Measurements from ENCODE around the gene ACTRT2. TPM values are rescaled to one million over a fixed set of nuclear protein-coding genes. Genes with fewer than 3 reads are reported as not detected.

Gene ACTRT2
- polyA plus RNA-seq, 1 donor, result not detected

DNA sequence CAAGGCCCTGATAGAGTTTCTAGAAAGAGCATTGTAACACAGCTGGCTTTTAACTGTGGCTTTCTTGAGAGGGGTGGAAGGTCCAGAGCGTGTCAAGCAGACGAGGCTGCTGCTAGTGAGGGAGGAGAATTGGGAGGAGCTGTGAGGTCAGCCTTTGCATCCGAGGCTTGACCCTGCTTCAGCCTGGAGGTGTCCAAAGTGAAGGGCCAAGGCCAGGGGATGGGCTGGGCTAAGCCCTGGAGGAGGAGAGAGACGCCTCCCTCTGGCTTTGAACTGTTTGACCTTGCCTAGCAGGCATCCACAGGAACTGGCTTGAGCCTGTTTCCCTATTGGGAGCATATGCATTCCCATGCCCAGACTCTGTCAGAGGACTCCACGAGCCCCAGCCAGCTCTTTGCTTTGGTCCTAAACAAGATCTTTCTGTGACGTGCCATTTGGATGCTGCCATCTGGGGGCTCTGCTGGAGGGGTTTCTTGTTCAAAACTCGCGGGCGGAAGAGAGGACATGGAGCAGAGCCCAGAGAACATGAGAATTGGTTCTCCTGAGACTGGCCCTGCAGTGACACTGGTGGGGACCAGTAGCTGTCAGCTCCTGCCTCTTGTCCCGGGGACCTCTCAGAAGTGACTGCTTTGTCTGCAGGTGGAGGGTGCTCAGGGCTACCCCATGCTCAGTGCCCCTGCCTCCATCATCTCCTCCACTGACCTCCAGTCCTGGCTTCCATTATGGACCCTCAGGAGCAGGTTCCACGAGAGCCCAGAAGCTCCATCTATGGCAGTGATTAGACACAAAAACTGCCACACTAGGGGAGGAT lies 5.5 kb downstream of the ACTRT2 start:
- Histone ChIP-seq H3K27me3 (ENCODE audit: control insufficient read depth, insufficient read depth, low read length) (peaks cover 37% of the 10 kb centered on the region), H3K27ac (ENCODE audit: low read length) (no peak overlapping the region), H3K36me3 (ENCODE audit: control insufficient read depth, insufficient read depth, low read length) (no peaks in the 10 kb centered on the region), H3K4me3 (ENCODE audit: low read length) (no peak overlapping the region), H3K4me1 (ENCODE audit: control insufficient read depth, insufficient read depth, low read length) (no peaks in the 10 kb centered on the region), H3K9me3 (ENCODE audit: control insufficient read depth, low read depth, low read length) (peaks cover 5% of the 10 kb centered on the region)
- WGBS (ENCODE audit: insufficient coverage, low lambda C conversion rate), result no CpG with 5 or more reads among the region's 11 CpGs
- DNase-seq, result no peak

DNA sequence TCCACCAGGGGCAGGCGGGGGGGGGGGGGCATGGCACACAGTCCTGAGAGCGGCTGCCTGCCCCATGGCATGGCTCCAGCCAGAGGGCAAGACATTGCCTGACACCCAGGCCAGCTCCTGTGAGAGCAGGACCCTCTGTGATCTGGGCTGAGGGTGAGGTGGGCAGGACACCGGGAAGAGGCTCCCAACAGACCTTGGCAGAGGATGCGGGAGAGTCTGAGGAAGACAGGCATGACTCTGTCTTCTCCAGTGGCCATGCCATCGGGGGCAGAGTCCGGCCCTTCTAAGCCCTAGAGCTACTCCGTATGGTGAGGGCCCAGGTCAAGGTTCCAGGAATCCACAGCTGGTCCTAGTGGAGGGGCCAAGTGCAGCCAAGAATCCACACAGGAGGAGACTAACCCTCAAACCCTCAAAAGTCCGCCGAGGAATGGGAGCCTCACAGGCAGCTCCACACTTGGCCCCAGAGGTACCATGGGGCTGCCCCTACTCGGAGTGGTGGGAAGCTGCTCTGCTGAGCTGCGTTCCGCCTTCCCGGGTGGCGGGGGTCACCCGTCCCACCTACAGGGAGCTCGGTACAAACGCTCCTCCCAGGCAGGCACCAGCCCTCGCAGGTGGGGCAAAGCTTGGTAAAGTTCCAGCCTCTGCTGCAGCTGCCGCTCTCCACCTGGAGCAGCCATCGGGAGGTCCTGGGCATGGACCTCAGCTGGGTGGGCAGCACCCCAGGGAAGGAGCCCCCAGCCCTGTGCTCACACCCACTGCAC lies 6.5 kb downstream of the ACTRT2 start:
- Histone ChIP-seq H3K36me3 (ENCODE audit: control insufficient read depth, insufficient read depth, low read length) (no peaks in the 10 kb centered on the region), H3K4me3 (ENCODE audit: low read length) (no peak overlapping the region), H3K4me1 (ENCODE audit: control insufficient read depth, insufficient read depth, low read length) (no peaks in the 10 kb centered on the region), H3K9me3 (ENCODE audit: control insufficient read depth, low read depth, low read length) (no peaks in the 10 kb centered on the region), H3K27ac (ENCODE audit: low read length) (no peak overlapping the region), H3K27me3 (ENCODE audit: control insufficient read depth, insufficient read depth, low read length) (peaks cover 37% of the 10 kb centered on the region)
- no peak for DNase-seq
- WGBS (ENCODE audit: insufficient coverage, low lambda C conversion rate), result no CpG with 5 or more reads among the region's 20 CpGs

DNA sequence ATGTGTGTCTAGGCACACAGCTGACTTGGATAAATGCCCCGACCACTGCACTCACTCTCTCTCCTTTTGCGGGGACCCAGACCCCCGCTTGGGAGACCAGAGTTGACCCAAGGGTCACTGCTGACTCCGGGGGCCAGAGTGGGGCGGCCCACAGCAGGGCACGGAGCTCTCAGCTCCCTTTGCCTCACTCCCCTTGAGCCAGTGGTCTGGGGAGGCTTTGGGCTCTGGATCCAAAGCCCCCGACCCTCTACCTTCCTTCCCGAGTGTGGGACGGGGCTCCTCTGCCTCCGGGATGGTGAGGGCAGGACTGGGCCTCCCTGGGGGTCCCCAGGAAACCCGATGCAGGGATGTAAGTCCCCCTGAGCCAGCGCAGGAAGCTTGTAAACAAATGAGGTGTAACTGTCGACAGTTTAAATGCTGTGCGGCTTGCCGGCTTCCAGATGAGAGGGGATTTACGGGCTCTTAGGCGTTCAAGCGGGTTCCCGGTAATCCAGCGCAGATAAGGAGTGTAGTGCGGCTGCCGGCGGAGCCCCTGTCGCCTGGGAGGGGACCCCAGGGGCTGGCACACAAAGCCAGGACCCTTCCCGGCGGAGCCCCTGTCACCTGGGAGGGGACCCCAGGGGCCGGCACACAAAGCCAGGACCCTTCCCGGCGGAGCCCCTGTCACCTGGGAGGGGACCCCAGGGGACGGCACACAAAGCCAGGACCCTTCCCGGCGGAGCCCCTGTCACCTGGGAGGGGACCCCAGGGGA lies 7.4 kb downstream of the ACTRT2 start:
- Histone ChIP-seq H3K4me3 (ENCODE audit: low read length) (no peak overlapping the region), H3K4me1 (ENCODE audit: control insufficient read depth, insufficient read depth, low read length) (no peaks in the 10 kb centered on the region), H3K27ac (ENCODE audit: low read length) (no peak overlapping the region), H3K36me3 (ENCODE audit: control insufficient read depth, insufficient read depth, low read length) (no peaks in the 10 kb centered on the region), H3K9me3 (ENCODE audit: control insufficient read depth, low read depth, low read length) (no peaks in the 10 kb centered on the region), H3K27me3 (ENCODE audit: control insufficient read depth, insufficient read depth, low read length) (peaks cover 40% of the 10 kb centered on the region)
- no CpG with 5 or more reads among the region's 32 CpGs for WGBS (ENCODE audit: insufficient coverage, low lambda C conversion rate)
- DNase-seq, result no peak

GRCh38 chr1:3029481-3029961 lies 8.3 kb downstream of the ACTRT2 start:
- Histone ChIP-seq H3K4me1 (ENCODE audit: control insufficient read depth, insufficient read depth, low read length) (no peaks in the 10 kb centered on the region), H3K4me3 (ENCODE audit: low read length) (no peak overlapping the region), H3K27me3 (ENCODE audit: control insufficient read depth, insufficient read depth, low read length) (peaks cover 40% of the 10 kb centered on the region), H3K9me3 (ENCODE audit: control insufficient read depth, low read depth, low read length) (no peaks in the 10 kb centered on the region), H3K27ac (ENCODE audit: low read length) (no peak overlapping the region), H3K36me3 (ENCODE audit: control insufficient read depth, insufficient read depth, low read length) (no peaks in the 10 kb centered on the region)
- no CpG with 5 or more reads among the region's 11 CpGs for WGBS (ENCODE audit: insufficient coverage, low lambda C conversion rate)
- no peak for DNase-seq

DNA sequence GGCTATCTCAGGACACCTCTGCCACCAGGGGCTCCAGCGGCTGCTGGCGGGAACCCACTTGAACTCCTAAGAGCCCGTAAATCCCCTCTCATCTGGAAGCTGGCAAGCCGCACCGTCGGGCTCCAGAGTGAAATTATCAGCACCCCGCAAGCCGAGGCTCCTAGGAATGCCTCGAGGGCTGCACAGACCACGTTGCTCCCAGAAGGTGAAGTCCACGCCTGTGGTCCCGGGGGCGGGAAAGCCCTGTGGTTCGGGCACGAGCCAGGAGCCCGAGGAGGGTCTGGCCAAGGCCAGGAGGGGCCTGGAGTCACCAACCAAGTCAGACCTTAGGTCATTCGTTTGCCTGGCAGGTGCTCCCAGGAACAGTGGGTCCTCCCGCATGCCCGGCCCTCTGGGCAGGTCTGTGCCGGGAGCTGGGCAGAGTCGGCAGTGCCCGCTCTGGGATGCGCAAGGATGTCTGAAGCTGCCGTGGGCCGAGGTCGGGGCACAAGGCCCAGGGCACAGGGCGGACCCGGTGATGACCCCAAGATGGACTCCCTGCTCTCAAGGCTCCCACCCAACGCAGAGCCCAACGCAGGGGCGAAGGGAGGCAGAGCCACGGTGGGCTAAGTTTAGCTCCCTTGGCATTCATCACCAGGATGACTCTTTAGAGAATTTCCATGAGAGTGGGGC lies 8.9 kb downstream of the ACTRT2 start:
- DNase-seq, result no peak
- Histone ChIP-seq H3K4me3 (ENCODE audit: low read length) (no peak overlapping the region), H3K36me3 (ENCODE audit: control insufficient read depth, insufficient read depth, low read length) (no peaks in the 10 kb centered on the region), H3K9me3 (ENCODE audit: control insufficient read depth, low read depth, low read length) (no peaks in the 10 kb centered on the region), H3K4me1 (ENCODE audit: control insufficient read depth, insufficient read depth, low read length) (no peaks in the 10 kb centered on the region), H3K27ac (ENCODE audit: low read length) (no peak overlapping the region), H3K27me3 (ENCODE audit: control insufficient read depth, insufficient read depth, low read length) (peaks cover 40% of the 10 kb centered on the region)
- no CpG with 5 or more reads among the region's 32 CpGs for WGBS (ENCODE audit: insufficient coverage, low lambda C conversion rate)

GRCh38 chr1:3030663-3031381 lies 9.6 kb downstream of the ACTRT2 start:
- Histone ChIP-seq H3K27ac (ENCODE audit: low read length) (no peak overlapping the region), H3K36me3 (ENCODE audit: control insufficient read depth, insufficient read depth, low read length) (no peaks in the 10 kb centered on the region), H3K9me3 (ENCODE audit: control insufficient read depth, low read depth, low read length) (no peaks in the 10 kb centered on the region), H3K27me3 (ENCODE audit: control insufficient read depth, insufficient read depth, low read length) (peaks cover 40% of the 10 kb centered on the region), H3K4me3 (ENCODE audit: low read length) (no peak overlapping the region), H3K4me1 (ENCODE audit: control insufficient read depth, insufficient read depth, low read length) (no peaks in the 10 kb centered on the region)
- no peak for DNase-seq
- no CpG with 5 or more reads among the region's 22 CpGs for WGBS (ENCODE audit: insufficient coverage, low lambda C conversion rate)

DNA sequence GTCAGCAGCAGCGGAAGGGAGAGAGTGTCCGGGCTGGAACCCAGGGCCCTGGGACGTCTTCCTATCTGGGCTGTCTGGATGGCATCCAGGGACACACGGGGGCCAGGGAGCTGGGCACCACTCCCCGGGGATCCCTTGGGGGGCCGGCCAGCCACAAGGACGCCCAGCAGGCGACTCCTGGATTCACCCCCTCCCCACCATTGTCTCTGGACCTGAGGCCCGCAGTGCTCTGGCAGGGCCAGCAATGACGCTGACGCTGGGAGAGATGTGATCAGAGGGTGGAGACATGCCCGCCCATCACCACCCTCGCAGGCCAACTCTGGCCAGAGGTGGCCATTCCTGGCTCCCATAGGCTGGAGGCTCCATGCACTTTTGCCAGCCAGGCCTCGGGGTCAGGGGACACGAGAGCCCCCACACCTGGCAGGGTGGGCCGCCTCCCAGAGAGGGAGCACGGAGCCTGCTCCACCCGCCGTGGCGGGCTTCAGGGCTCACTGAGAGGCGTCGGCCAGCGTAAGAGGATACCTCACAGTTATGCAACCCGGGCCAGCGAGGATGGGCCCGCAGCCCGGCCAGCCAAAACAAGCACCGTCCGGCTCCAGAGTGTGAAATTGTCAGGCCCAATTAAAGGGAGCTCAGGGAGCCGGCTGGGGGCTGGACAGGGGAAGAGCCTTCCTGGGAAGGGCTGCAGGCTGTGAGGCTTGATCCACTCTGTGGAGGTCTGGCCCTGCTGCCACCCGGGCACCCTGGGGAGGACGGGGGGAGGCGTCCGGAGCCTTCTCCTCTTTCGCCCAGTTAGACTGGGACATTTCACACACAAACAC lies 10.3 kb downstream of the ACTRT2 start:
- Histone ChIP-seq H3K36me3 (ENCODE audit: control insufficient read depth, insufficient read depth, low read length) (no peaks in the 10 kb centered on the region), H3K27ac (ENCODE audit: low read length) (no peak overlapping the region), H3K9me3 (ENCODE audit: control insufficient read depth, low read depth, low read length) (no peaks in the 10 kb centered on the region), H3K4me1 (ENCODE audit: control insufficient read depth, insufficient read depth, low read length) (no peaks in the 10 kb centered on the region), H3K4me3 (ENCODE audit: low read length) (no peak overlapping the region), H3K27me3 (ENCODE audit: control insufficient read depth, insufficient read depth, low read length) (peaks cover 40% of the 10 kb centered on the region)
- no CpG with 5 or more reads among the region's 35 CpGs for WGBS (ENCODE audit: insufficient coverage, low lambda C conversion rate)
- no peak for DNase-seq

- WGBS (ENCODE audit: insufficient coverage, low lambda C conversion rate), result no CpG with 5 or more reads among the region's 21 CpGs
- no peaks in the 10 kb centered on the region for H3K9me3 ChIP-seq (ENCODE audit: control insufficient read depth, low read depth, low read length)
- H3K27me3 ChIP-seq (ENCODE audit: control insufficient read depth, insufficient read depth, low read length), result peaks cover 33% of the 10 kb centered on the region
- H3K36me3 ChIP-seq (ENCODE audit: control insufficient read depth, insufficient read depth, low read length), result no peaks in the 10 kb centered on the region
- DNase-seq, result no peak
- no peak overlapping the region for H3K27ac ChIP-seq (ENCODE audit: low read length)
- H3K4me3 ChIP-seq (ENCODE audit: low read length), result no peak overlapping the region
- no peaks in the 10 kb centered on the region for H3K4me1 ChIP-seq (ENCODE audit: control insufficient read depth, insufficient read depth, low read length)
Measured at GRCh38 chr1:3032371-3033039, 11.2 kb downstream of the ACTRT2 start.

Data from large intestine (tissue), 3 donors.